T-helper 2 cell treated with Interferon-gamma antibody and Interleukin-4, amounts not matched to agents 5 μg/mL and 100 μg/mL, for 36 hours (primary cell): ENCODE results near the gene OOSP2.
"Not testable (repeated sequence)": the region's sequence is repeated elsewhere in the genome, so short reads cannot be mapped to it uniquely, and the experiment has no call there.

Experiments used
- DNase-seq: peaks from one replicate; pipeline ENCODE4 v3.0.0; 2021; ENCODE audit warnings: low spot score
- H3K27ac Mint-ChIP-seq: one replicate; pipeline ENCODE4 v1.8.0; 2021; ENCODE audit warnings: mild to moderate bottlenecking, mixed read lengths
- H3K27me3 Mint-ChIP-seq: one replicate; pipeline ENCODE4 v1.8.0; 2021; ENCODE audit warnings: low read depth, mixed read lengths
- H3K36me3 Mint-ChIP-seq: one replicate; pipeline ENCODE4 v1.8.0; 2021; ENCODE audit warnings: low read depth, mixed read lengths
- H3K4me1 Mint-ChIP-seq: one replicate; pipeline ENCODE4 v1.8.0; 2021; ENCODE audit warnings: low read depth, mixed read lengths
- H3K4me3 Mint-ChIP-seq: one replicate; pipeline ENCODE4 v1.8.0; 2022; ENCODE audit warnings: mild to moderate bottlenecking, moderate library complexity, mixed read lengths
- H3K9me3 Mint-ChIP-seq: one replicate; pipeline ENCODE4 v1.8.0; 2021; ENCODE audit warnings: mixed read lengths

The OOSP2 gene

GRCh38 chr11:60040109-60040508 lies at the start of gene OOSP2:
TSS of gene OOSP2 (plus strand) at chr11:60040409. CDS start at chr11:60040460, 51 bp downstream.
- Mint-ChIP-seq H3K27me3 (no peaks in the 10 kb centered on the region), H3K4me3 (no peak within 1 kb of the TSS), H3K27ac (no peak within 1 kb of the TSS), H3K36me3 (no peaks in the 10 kb centered on the region), H3K4me1 (no peaks in the 10 kb centered on the region), H3K9me3 (no peaks in the 10 kb centered on the region)
- DNase-seq: no peak

- Mint-ChIP-seq H3K27ac (no peak overlapping the region), H3K4me3 (no peak overlapping the region), H3K36me3 (no peaks in the 10 kb centered on the region), H3K4me1 (peaks cover 2% of the 10 kb centered on the region), H3K27me3 (no peaks in the 10 kb centered on the region), H3K9me3 (peaks cover 13% of the 10 kb centered on the region)
- no peak for DNase-seq
Measured at GRCh38 chr11:59990421-59990820, 49.8 kb upstream of the OOSP2 start.

GRCh38 chr11:59992425-59992824 lies 47.8 kb upstream of the OOSP2 start:
- peaks cover 13% of the 10 kb centered on the region for H3K9me3 Mint-ChIP-seq
- H3K27me3 Mint-ChIP-seq: peaks cover under 1% of the 10 kb centered on the region
- H3K4me3 Mint-ChIP-seq: no peak overlapping the region
- no peak overlapping the region for H3K27ac Mint-ChIP-seq
- DNase-seq: no peak
- no peaks in the 10 kb centered on the region for H3K36me3 Mint-ChIP-seq
- H3K4me1 Mint-ChIP-seq: peaks cover 2% of the 10 kb centered on the region

- Mint-ChIP-seq H3K4me1 (no peaks in the 10 kb centered on the region), H3K36me3 (no peaks in the 10 kb centered on the region), H3K27me3 (peaks cover 6% of the 10 kb centered on the region), H3K4me3 (no peak overlapping the region), H3K27ac (no peak overlapping the region), H3K9me3 (no peaks in the 10 kb centered on the region)
- DNase-seq: no peak
Measured at GRCh38 chr11:59997800-59998199, 42.4 kb upstream of the OOSP2 start.

- H3K4me1 Mint-ChIP-seq: no peaks in the 10 kb centered on the region
- peaks cover 6% of the 10 kb centered on the region for H3K27me3 Mint-ChIP-seq
- H3K9me3 Mint-ChIP-seq: no peaks in the 10 kb centered on the region
- no peak for DNase-seq
- no peak overlapping the region for H3K4me3 Mint-ChIP-seq
- H3K36me3 Mint-ChIP-seq: no peaks in the 10 kb centered on the region
- H3K27ac Mint-ChIP-seq: no peak overlapping the region
Measured at GRCh38 chr11:59999691-60000090, 40.5 kb upstream of the OOSP2 start.

- Mint-ChIP-seq H3K27ac (no peak overlapping the region), H3K4me1 (no peaks in the 10 kb centered on the region), H3K9me3 (no peaks in the 10 kb centered on the region), H3K27me3 (peaks cover 6% of the 10 kb centered on the region), H3K4me3 (no peak overlapping the region), H3K36me3 (no peaks in the 10 kb centered on the region)
- no peak for DNase-seq
Measured at GRCh38 chr11:60003729-60004128, 36.5 kb upstream of the OOSP2 start.

- Mint-ChIP-seq H3K9me3 (no peaks in the 10 kb centered on the region), H3K27ac (no peak overlapping the region), H3K27me3 (peaks cover 4% of the 10 kb centered on the region), H3K4me3 (no peak overlapping the region), H3K36me3 (no peaks in the 10 kb centered on the region), H3K4me1 (no peaks in the 10 kb centered on the region)
- DNase-seq: no peak
Measured at GRCh38 chr11:60005360-60005759, 34.8 kb upstream of the OOSP2 start.

- H3K4me3 Mint-ChIP-seq: no peak within 1 kb of the TSS
- H3K9me3 Mint-ChIP-seq: no peaks in the 10 kb centered on the region
- no peak within 1 kb of the TSS for H3K27ac Mint-ChIP-seq
- no peaks in the 10 kb centered on the region for H3K27me3 Mint-ChIP-seq
- DNase-seq: no peak
- no peaks in the 10 kb centered on the region for H3K4me1 Mint-ChIP-seq
- H3K36me3 Mint-ChIP-seq: no peaks in the 10 kb centered on the region
Measured at GRCh38 chr11:60016881-60017280, 23.3 kb upstream of the OOSP2 start, which contains the start of gene OOSP4B. TSS of gene OOSP4B (plus strand) at chr11:60017181.

- H3K4me3 Mint-ChIP-seq: no peak overlapping the region
- H3K9me3 Mint-ChIP-seq: no peaks in the 10 kb centered on the region
- no peak for DNase-seq
Measured at GRCh38 chr11:60018058-60018457, 22.2 kb upstream of the OOSP2 start.

GRCh38 chr11:60020376-60020775 lies 19.8 kb upstream of the OOSP2 start:
- not testable (repeated sequence) for H3K36me3 Mint-ChIP-seq, H3K27ac Mint-ChIP-seq, H3K9me3 Mint-ChIP-seq, H3K27me3 Mint-ChIP-seq, H3K4me1 Mint-ChIP-seq, H3K4me3 Mint-ChIP-seq, DNase-seq

More at GRCh38 chr11:60018058-60018457, 22.2 kb upstream of the OOSP2 start:
- Mint-ChIP-seq H3K27ac (no peak overlapping the region), H3K27me3 (no peaks in the 10 kb centered on the region), H3K4me1 (no peaks in the 10 kb centered on the region), H3K36me3 (no peaks in the 10 kb centered on the region)

- Mint-ChIP-seq H3K27ac (no peak overlapping the region), H3K27me3 (no peaks in the 10 kb centered on the region), H3K4me1 (no peaks in the 10 kb centered on the region), H3K36me3 (no peaks in the 10 kb centered on the region), H3K9me3 (no peaks in the 10 kb centered on the region), H3K4me3 (no peak overlapping the region)
- no peak for DNase-seq
Measured at GRCh38 chr11:60029015-60029632, 11.1 kb upstream of the OOSP2 start.

GRCh38 chr11:60050422-60050821 lies 10.2 kb downstream of the OOSP2 start:
- not testable (repeated sequence) for H3K27ac Mint-ChIP-seq, DNase-seq, H3K36me3 Mint-ChIP-seq, H3K4me1 Mint-ChIP-seq, H3K9me3 Mint-ChIP-seq, H3K4me3 Mint-ChIP-seq, H3K27me3 Mint-ChIP-seq

GRCh38 chr11:60050839-60051238 lies 10.6 kb downstream of the OOSP2 start:
- not testable (repeated sequence) for H3K36me3 Mint-ChIP-seq, H3K4me3 Mint-ChIP-seq, H3K9me3 Mint-ChIP-seq, H3K4me1 Mint-ChIP-seq, H3K27me3 Mint-ChIP-seq, H3K27ac Mint-ChIP-seq, DNase-seq

GRCh38 chr11:60056349-60056969 lies 16.2 kb downstream of the OOSP2 start, which contains the start of gene MS4A3:
TSS of gene MS4A3 (plus strand) at chr11:60056665. CDS start at chr11:60061161, 4,496 bp downstream.
- Mint-ChIP-seq H3K4me3 (no peak within 1 kb of the TSS), H3K27ac (no peak within 1 kb of the TSS), H3K27me3 (no peaks in the 10 kb centered on the region), H3K9me3 (peaks cover 3% of the 10 kb centered on the region), H3K4me1 (no peaks in the 10 kb centered on the region), H3K36me3 (no peaks in the 10 kb centered on the region)
- DNase-seq: no peak

GRCh38 chr11:60059052-60059451 lies 18.8 kb downstream of the OOSP2 start:
- Mint-ChIP-seq H3K27me3 (no peaks in the 10 kb centered on the region), H3K9me3 (peaks cover 3% of the 10 kb centered on the region), H3K36me3 (no peaks in the 10 kb centered on the region), H3K27ac (no peak overlapping the region), H3K4me1 (no peaks in the 10 kb centered on the region), H3K4me3 (no peak overlapping the region)
- DNase-seq: no peak
